Measurements from ENCODE around the gene ANKZF1. TPM values are rescaled to one million over a fixed set of nuclear protein-coding genes. Genes with fewer than 3 reads are reported as not detected.

Gene ANKZF1
- total RNA-seq, 1 donor from 2014 or later: 34.2 TPM

GRCh38 chr2:219223831-219224610 lies 5.6 kb upstream of the ANKZF1 start:
- no peak for DNase-seq (ENCODE audit: low spot score in 2 of 2)
- no peak for FAIRE-seq

- DNase-seq (ENCODE audit: low spot score in 2 of 2) (no peak), FAIRE-seq (no peak)
Observed at GRCh38 chr2:219225350-219225749, 4.3 kb upstream of the ANKZF1 start.

- no peak for FAIRE-seq
- no peak for DNase-seq (ENCODE audit: low spot score in 2 of 2)
Observed at GRCh38 chr2:219228041-219228910, 1.3 kb upstream of the ANKZF1 start.

- DNase-seq (ENCODE audit: low spot score in 2 of 2) (no peak), FAIRE-seq (no peak)
Observed at GRCh38 chr2:219228911-219229304, 698 bp upstream of the ANKZF1 start.

GRCh38 chr2:219230059-219230540 lies 494 bp downstream of the ANKZF1 start:
- no peak for DNase-seq (ENCODE audit: low spot score in 2 of 2)
- FAIRE-seq: no peak

- FAIRE-seq (no peak), DNase-seq (ENCODE audit: low spot score in 2 of 2) (no peak)
Observed at GRCh38 chr2:219234331-219234730, 4.7 kb downstream of the ANKZF1 start.

GRCh38 chr2:219243291-219243761 lies 13.7 kb downstream of the ANKZF1 start:
- no peak for DNase-seq (ENCODE audit: low spot score in 2 of 2)
- FAIRE-seq: no peak

GRCh38 chr2:219244789-219245147 lies 15.2 kb downstream of the ANKZF1 start:
- DNase-seq (ENCODE audit: low spot score in 2 of 2): no peak
- FAIRE-seq: no peak

GRCh38 chr2:219245148-219245898 lies 15.7 kb downstream of the ANKZF1 start, which contains the start of the genes GLB1L and STK16:
Gene GLB1L (minus strand): TSS chr2:219245444. CDS start chr2:219243573, 1,871 bp downstream.
Gene STK16 (plus strand): TSS chr2:219245479. CDS start chr2:219246000, 521 bp downstream.
- FAIRE-seq (no peak), DNase-seq (ENCODE audit: low spot score in 2 of 2) (peak; percentile 90 to 98)

GRCh38 chr2:219245899-219246230 lies 16.3 kb downstream of the ANKZF1 start:
- no peak for FAIRE-seq
- no peak for DNase-seq (ENCODE audit: low spot score in 2 of 2)

- FAIRE-seq: no peak
- DNase-seq (ENCODE audit: low spot score in 2 of 2): no peak
Observed at GRCh38 chr2:219246559-219246958, 17.0 kb downstream of the ANKZF1 start.

GRCh38 chr2:219247678-219248642 lies 18.4 kb downstream of the ANKZF1 start:
- no peak for DNase-seq (ENCODE audit: low spot score in 2 of 2)
- no peak for FAIRE-seq

GRCh38 chr2:219248845-219249202 lies 19.2 kb downstream of the ANKZF1 start:
- no peak for FAIRE-seq

GRCh38 chr2:219249203-219249980 lies 19.8 kb downstream of the ANKZF1 start:
- no peak for DNase-seq (ENCODE audit: low spot score in 2 of 2)
- FAIRE-seq: no peak

More at GRCh38 chr2:219248845-219249202, 19.2 kb downstream of the ANKZF1 start:
- DNase-seq (ENCODE audit: low spot score in 2 of 2): no peak

- no peak for FAIRE-seq
- DNase-seq (ENCODE audit: low spot score in 2 of 2): no peak
Observed at GRCh38 chr2:219250049-219250781, 20.6 kb downstream of the ANKZF1 start.

- no peak for FAIRE-seq
- DNase-seq (ENCODE audit: low spot score in 2 of 2): no peak
Observed at GRCh38 chr2:219251656-219252055, 22.1 kb downstream of the ANKZF1 start.

- FAIRE-seq: no peak
Observed at GRCh38 chr2:219252084-219252483, 22.5 kb downstream of the ANKZF1 start.

GRCh38 chr2:219252570-219252899 lies 22.9 kb downstream of the ANKZF1 start:
- FAIRE-seq (no peak), DNase-seq (ENCODE audit: low spot score in 2 of 2) (no peak)

More at GRCh38 chr2:219252084-219252483, 22.5 kb downstream of the ANKZF1 start:
- DNase-seq (ENCODE audit: low spot score in 2 of 2): no peak

All from frontal cortex (tissue), 4 donors.